Measurements from ENCODE around the gene VANGL1. TPM values are rescaled to one million over a fixed set of nuclear protein-coding genes. Genes with fewer than 3 reads are reported as not detected.
A peak's percentile ranks its signal among the peaks of the same experiment; 100 is the strongest.

Gene VANGL1
- total and polyA plus RNA-seq, 8 donors, result 12.7 to 18.9 (median 14.9) TPM

GRCh38 chr1:115694805-115695204 is 53.0 kb downstream of the VANGL1 start:
- Histone ChIP-seq H3K4me3 (no peak overlapping the region), H3K27ac (no peak overlapping the region), H3K4me1 (no peaks in the 10 kb centered on the region), H3K36me3 (peaks cover 0 to 28% of the 10 kb centered on the region in 2 donors), H3K9me3 (no peaks in the 10 kb centered on the region), H3K27me3 (no peaks in the 10 kb centered on the region)
- ATAC-seq (no peak), DNase-seq (no peak)
- intact Hi-C loops (cut with DNase I), result no loop called here
- TF ChIP-seq CTCF (IDR thresholded peaks at IDR 0.05), result no peak

GRCh38 chr1:115697619-115698018 is 55.8 kb downstream of the VANGL1 start:
- Histone ChIP-seq H3K4me3 (no peak overlapping the region), H3K27me3 (no peaks in the 10 kb centered on the region), H3K36me3 (peaks cover 0 to under 1% of the 10 kb centered on the region in 2 donors), H3K4me1 (no peaks in the 10 kb centered on the region), H3K27ac (no peak overlapping the region), H3K9me3 (no peaks in the 10 kb centered on the region)
- no peak for TF ChIP-seq CTCF (IDR thresholded peaks at IDR 0.05)
- no peak for ATAC-seq
- intact Hi-C loops (cut with DNase I), result no loop called here
- DNase-seq, result no peak

DNA sequence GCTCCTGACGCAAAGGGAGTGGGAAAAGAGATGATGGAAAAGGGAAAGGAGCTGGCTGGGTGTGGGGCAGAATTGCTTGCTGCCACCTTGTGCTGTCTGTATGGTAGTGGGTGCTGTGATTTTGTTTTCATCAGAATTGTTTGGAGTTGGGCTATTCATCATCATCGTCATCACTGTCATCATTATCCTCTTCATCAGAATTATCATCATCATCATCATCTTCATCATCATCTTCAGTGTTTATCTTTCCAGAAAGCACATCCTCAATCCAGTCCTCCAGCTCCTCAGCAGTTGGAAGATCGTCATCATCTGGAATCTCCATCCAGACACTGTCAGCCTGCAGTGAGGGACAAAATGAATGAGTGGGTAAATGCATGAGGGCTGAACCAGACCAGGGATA is 59.3 kb downstream of the VANGL1 start:
- H3K4me1 ChIP-seq, result no peaks in the 10 kb centered on the region
- intact Hi-C loops (cut with DNase I), result no loop called here
- no peak for ATAC-seq
- H3K27ac ChIP-seq, result no peak overlapping the region
- H3K9me3 ChIP-seq, result no peaks in the 10 kb centered on the region
- H3K27me3 ChIP-seq, result no peaks in the 10 kb centered on the region
- DNase-seq, result no peak
- TF ChIP-seq CTCF (IDR thresholded peaks at IDR 0.05), result no peak
- H3K4me3 ChIP-seq, result no peak overlapping the region
- H3K36me3 ChIP-seq, result no peaks in the 10 kb centered on the region

DNA sequence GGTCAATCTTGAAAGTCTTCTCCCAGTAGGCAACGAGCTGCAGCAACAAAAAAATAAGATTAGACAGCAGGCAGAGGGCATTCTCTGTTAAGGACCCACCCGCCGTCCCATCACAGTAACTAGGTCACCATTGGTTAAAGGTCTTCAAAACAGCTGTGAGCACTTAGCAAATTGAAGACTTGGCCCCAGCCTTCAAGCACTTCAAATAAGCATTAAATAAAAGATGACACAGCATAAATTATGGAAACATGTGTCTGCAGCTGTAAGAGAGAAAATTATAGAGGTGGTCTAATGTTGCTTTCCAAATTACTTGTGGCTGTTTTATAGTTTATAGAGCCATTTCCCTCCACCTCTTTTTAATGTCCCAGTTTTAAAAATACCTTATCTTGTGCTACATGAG is 61.2 kb downstream of the VANGL1 start:
- Histone ChIP-seq H3K27me3 (no peaks in the 10 kb centered on the region), H3K36me3 (no peaks in the 10 kb centered on the region), H3K27ac (no peak overlapping the region), H3K9me3 (no peaks in the 10 kb centered on the region), H3K4me3 (no peak overlapping the region), H3K4me1 (no peaks in the 10 kb centered on the region)
- intact Hi-C loops (cut with DNase I), result no loop called here
- TF ChIP-seq CTCF (IDR thresholded peaks at IDR 0.05), result no peak
- ATAC-seq, result no peak
- peak in 1 of 4 donors; percentile 31 for DNase-seq

- Histone ChIP-seq H3K27me3 (peaks cover 0 to 3% of the 10 kb centered on the region in 2 donors), H3K4me3 (no peak overlapping the region), H3K27ac (no peak overlapping the region), H3K36me3 (no peaks in the 10 kb centered on the region), H3K9me3 (no peaks in the 10 kb centered on the region), H3K4me1 (no peaks in the 10 kb centered on the region)
- intact Hi-C loops (cut with DNase I), result loop anchor here in 1 of 2 donors (5.0 kb wide), 1 partner anchor 98 kb away; no protein-coding TSS in a partner anchor
- ATAC-seq (no peak), DNase-seq (no peak)
- TF ChIP-seq CTCF (IDR thresholded peaks at IDR 0.05), result no peak
These were observed 63.5 kb downstream of the VANGL1 start for GRCh38 chr1:115705085-115705951.

Measured in left lung (tissue), 10 donors.